GM08714 (cell line): ENCODE results near the gene SIN3A.

Experiments
- H3K4me3 ChIP-seq: fragments of 200-500 bp; sonication (Bioruptor generic); 2 replicates; pipeline ENCODE4 v1.5.1; 2014; ENCODE audit warnings: mild to moderate bottlenecking, low read length, inconsistent platforms
- ZNF274 ChIP-seq: IDR thresholded peaks from 2 replicates; pipeline ENCODE4 v1.6.1; 2012; ENCODE audit warnings: mild to moderate bottlenecking, low read depth, low read length

The SIN3A gene

GRCh38 chr15:75371901-75372688 is 79.4 kb downstream of the SIN3A start:
- TF ChIP-seq ZNF274: no peak
- no peak overlapping the region for H3K4me3 ChIP-seq

- H3K4me3 ChIP-seq: no peak overlapping the region
- no peak for TF ChIP-seq ZNF274
Measured at GRCh38 chr15:75371486-75371885, 80.0 kb downstream of the SIN3A start.

- no peak overlapping the region; the same call in 1 of the 2 replicates for H3K4me3 ChIP-seq
- no peak for TF ChIP-seq ZNF274
Measured at GRCh38 chr15:75369897-75370581, 81.5 kb downstream of the SIN3A start.

- H3K4me3 ChIP-seq: peak overlapping the region; percentile 94
- TF ChIP-seq ZNF274: no peak
Measured at GRCh38 chr15:75368689-75369239, 82.7 kb downstream of the SIN3A start.

- no peak for TF ChIP-seq ZNF274
- H3K4me3 ChIP-seq: peak within 1 kb of the TSS; percentile 94
Measured at GRCh38 chr15:75367913-75368688, 83.4 kb downstream of the SIN3A start, which contains the start of gene MAN2C1. Gene MAN2C1, minus strand, starts transcription at chr15:75368607. Its CDS starts 24 bp downstream, at chr15:75368583.

GRCh38 chr15:75367406-75367912 is 84.0 kb downstream of the SIN3A start:
- peak overlapping the region; percentile 1; the same call in 1 of the 2 replicates for H3K4me3 ChIP-seq
- TF ChIP-seq ZNF274: no peak

- TF ChIP-seq ZNF274: no peak
- H3K4me3 ChIP-seq: no peak overlapping the region
Measured at GRCh38 chr15:75367006-75367405, 84.5 kb downstream of the SIN3A start.

GRCh38 chr15:75366163-75366562 is 85.3 kb downstream of the SIN3A start:
- no peak for TF ChIP-seq ZNF274
- no peak overlapping the region for H3K4me3 ChIP-seq

- TF ChIP-seq ZNF274: no peak
- H3K4me3 ChIP-seq: no peak overlapping the region
Measured at GRCh38 chr15:75364881-75365280, 86.6 kb downstream of the SIN3A start.

GRCh38 chr15:75363786-75364185 is 87.7 kb downstream of the SIN3A start:
- TF ChIP-seq ZNF274: no peak
- no peak overlapping the region for H3K4me3 ChIP-seq

- no peak overlapping the region for H3K4me3 ChIP-seq
- TF ChIP-seq ZNF274: no peak
Measured at GRCh38 chr15:75362642-75363249, 88.7 kb downstream of the SIN3A start.

- no peak overlapping the region for H3K4me3 ChIP-seq
- TF ChIP-seq ZNF274: no peak
Measured at GRCh38 chr15:75361989-75362641, 89.4 kb downstream of the SIN3A start.

GRCh38 chr15:75361361-75361988 is 90.0 kb downstream of the SIN3A start:
- TF ChIP-seq ZNF274: no peak
- H3K4me3 ChIP-seq: no peak overlapping the region

GRCh38 chr15:75360856-75361255 is 90.6 kb downstream of the SIN3A start:
- TF ChIP-seq ZNF274: no peak

More at GRCh38 chr15:75360856-75361255, 90.6 kb downstream of the SIN3A start:
- H3K4me3 ChIP-seq: no peak overlapping the region
